NCI-H2081 (cell line): Measurements from ENCODE around the gene DIPK2B.

Experiments used
- DNase-seq, 2 experiments: peaks; one replicate each; lab custom pipeline; 2025; lab: John Stamatoyannopoulos, UW

Gene DIPK2B

DNA sequence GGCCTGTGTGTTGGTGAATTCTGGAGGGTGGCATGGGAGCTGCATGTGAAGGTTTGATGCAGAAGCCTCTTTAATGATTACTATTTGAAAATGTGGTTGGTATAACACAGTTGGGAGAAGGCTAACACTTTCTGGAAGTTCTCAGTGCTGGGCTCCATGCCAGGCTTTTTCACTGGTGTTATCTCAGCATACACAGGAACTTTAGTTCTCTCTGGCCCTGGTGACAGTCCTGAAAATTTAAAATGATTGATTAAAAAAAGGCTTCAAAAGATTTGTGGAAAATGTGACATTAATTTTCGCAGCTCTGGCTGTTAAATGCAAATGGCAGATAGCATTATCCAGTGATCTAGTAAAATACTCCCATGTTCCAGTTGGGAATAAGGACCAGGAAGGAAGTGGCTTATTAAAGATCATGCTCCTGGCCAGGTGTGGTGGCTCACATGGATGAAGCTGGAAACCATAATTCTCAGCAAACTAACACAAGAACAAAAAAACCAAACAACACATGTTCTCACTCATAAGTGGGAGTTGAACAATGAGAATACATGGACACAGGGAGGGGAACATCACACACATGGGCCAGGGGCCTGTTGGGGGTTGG, 36.6 kb downstream of the DIPK2B start:
- DNase-seq, result no peak

DNA sequence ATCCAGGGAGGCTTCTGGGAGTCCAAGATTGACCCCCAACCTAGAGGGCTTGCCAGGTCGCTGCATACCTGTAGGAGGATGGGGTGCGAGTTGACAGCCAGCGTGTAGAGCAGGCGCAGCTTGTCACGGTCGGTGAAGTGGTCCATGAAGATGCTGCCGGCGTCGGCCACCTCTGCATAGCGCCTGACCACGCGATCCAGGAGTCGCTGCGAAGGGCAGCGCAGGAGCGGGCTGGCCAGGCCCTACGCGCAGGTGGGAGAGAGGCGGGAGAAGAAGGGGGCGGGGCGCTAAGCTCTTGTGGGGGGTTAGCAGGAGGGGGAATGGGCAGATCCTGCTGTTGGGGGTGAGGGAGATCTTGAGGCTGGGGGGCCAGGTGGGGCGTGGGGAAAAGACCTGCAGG, 43.0 kb downstream of the DIPK2B start:
- DNase-seq, result no peak

DNA sequence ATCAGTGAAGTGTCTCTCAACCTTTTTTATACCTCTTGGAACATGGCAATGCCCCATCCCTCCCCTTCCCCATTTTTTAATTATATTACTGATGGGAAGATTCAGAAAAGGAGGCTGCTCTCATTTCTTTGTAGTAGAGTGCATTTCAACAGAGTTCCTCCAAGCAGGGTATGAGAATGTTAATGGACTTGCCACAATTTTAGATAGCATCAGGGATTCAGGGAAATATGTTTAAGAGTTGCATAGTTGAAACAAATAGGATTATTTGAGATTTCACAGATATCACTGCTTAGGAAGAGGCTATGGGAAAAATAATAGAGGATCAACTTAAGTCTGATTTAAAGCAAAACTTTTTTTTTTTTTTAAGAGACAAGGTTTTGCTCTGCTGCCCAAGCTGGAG, 46.2 kb downstream of the DIPK2B start:
- no peak for DNase-seq

DNA sequence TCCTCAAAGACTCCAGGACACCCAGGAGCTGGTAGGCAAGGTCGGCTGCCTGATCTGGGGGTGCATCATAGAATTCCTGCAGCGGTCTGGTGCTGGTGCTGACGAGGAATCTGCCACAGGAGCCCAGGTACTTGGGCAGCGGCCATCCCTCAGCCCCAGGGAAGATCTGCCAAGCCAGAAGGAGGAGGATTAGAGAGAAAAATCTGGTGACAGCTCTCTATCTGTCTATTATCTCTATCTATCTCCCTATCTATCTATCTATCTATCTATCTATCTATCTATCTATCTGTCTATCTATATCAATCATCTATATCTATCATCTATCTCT, 46.7 kb downstream of the DIPK2B start:
- DNase-seq, result no peak
